Right lobe of liver (tissue), 6 donors: Measurements from ENCODE around the gene HSPD1. TPM values are rescaled to one million over a fixed set of nuclear protein-coding genes. Genes with fewer than 3 reads are reported as not detected.

Source experiments
- ATAC-seq, 4 donors: fragments of 200-7000 bp; cut with Tn5 transposase; one replicate each; pipeline ENCODE4 v1.9.1; 2020; ENCODE audit warnings: mild to moderate bottlenecking in 4 of 4, moderate library complexity in 4 of 4
- DNase-seq, 3 donors: peaks; one replicate each; pipeline ENCODE4 v3.0.0-alpha.2; 2020
- H3K27ac ChIP-seq, 3 donors: fragments of 200-600 bp; one replicate each; pipeline ENCODE4 v1.8.0; 2022
- H3K27me3 ChIP-seq, 2 donors: fragments of 200-600 bp; one replicate each; pipeline ENCODE4 v1.8.0; 2022
- H3K36me3 ChIP-seq, 4 donors: fragments of 200-600 bp; sonication (generic) in 1 of 4; one replicate each; pipeline versions ENCODE4 v1.5.1 to v1.8.0; 2017 to 2022; ENCODE audit warnings: control low read depth in 1 of 4
- H3K4me1 ChIP-seq, 4 donors: fragments of 200-600 bp; sonication (generic) in 1 of 4; one replicate each; pipeline versions ENCODE4 v1.5.1 to v1.8.0; 2017 to 2022; ENCODE audit warnings: control low read depth in 1 of 4
- H3K4me3 ChIP-seq, 3 donors: fragments of 200-600 bp; one replicate each; pipeline ENCODE4 v1.8.0; 2022
- H3K9me3 ChIP-seq, 4 donors: fragments of 200-600 bp; sonication (generic) in 1 of 4; one replicate each; pipeline versions ENCODE4 v1.5.1 to v1.8.0; 2017 to 2022; ENCODE audit warnings: control low read depth in 1 of 4
- POLR2A ChIP-seq: fragments of 450-650 bp; IDR thresholded peaks from one replicate; pipeline ENCODE4 v1.6.1; 2017; ENCODE audit warnings: antibody characterized with exemption, mild to moderate bottlenecking
- WGBS: methylation state at CpG from one replicate; pipeline ENCODE4 v1.1.6; 2018; ENCODE audit warnings: low coverage, low lambda C conversion rate; ENCODE audit not compliant: insufficient coverage; ENCODE audit errors: missing lambda C conversion rate; 5-methylcytosine and 5-hydroxymethylcytosine counted together
- intact Hi-C, 2 donors: fragments of 100-400 bp; cut with DNase I; formaldehyde crosslinking; loops; one replicate each; pipeline versions ENCODE4 v1.11.2 to v1.14.1; 2022
- total RNA-seq, 6 experiments: library from RNA; depleted of rRNA in 2 of 6; stranded (reverse); fragments of >200 nt in 2 of 6; fragmentation: NEBNext Ultra II Directional in 3 of 6; extraction: Animal tissue kit (Norgen Biotek cat#: 25700) in 3 of 6; gene quantifications; one replicate each; pipeline versions ENCODE4 v1.1.0 to v1.2.4, GENCODE V29; 2016 to 2023
- TF ChIP-seq, protein P1 (sequence below), 4 donors: fragments of 200-600 bp in 3 of 4; fragments of 450-650 bp in 1 of 4; IDR thresholded peaks; one replicate each; pipeline versions ENCODE4 v1.5.1 to v1.8.0; 2016 to 2022; ENCODE audit warnings: antibody characterized with exemption in 4 of 4, mild to moderate bottlenecking in 2 of 4
- donor health status: DM: no; HTN: yes; CAD: no.
- donor health status: DM: no; HTN: no; CAD: no.
- donor health status: DM: no; HTN: no; CAD: no.
- donor health status: DM: no; HTN: yes; CAD: no.
- donor health status: DM: no; HTN: yes; CAD: no.

HSPD1 gene
- total RNA-seq, 6 experiments from 2014 or later = 241 to 552 (median 353) TPM

DNA sequence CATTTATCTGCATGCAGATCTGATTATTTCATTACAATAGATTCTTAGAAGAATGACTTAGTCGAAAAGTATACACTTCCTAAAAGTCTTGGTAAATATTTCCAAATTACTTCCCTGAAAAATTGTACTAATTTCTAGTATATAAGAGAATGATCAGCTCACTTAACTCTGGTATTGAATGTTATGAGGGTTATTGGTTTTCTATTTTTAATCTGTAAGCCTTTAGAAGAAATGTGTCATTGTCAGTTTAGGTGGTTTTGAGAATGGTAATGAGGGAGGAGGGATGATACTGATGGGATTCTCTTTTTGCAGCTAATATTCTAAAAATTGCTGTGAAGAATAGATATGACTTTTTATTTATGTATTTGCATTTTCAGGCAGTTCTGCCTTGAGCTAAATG is 40.1 kb upstream of the HSPD1 start:
- intact Hi-C loops = loop anchor here in 1 of 2 donors (10.0 kb wide), 1 partner anchor 245 kb away; the partner anchor contains the start of gene BOLL
- Histone ChIP-seq H3K4me3 (no peak overlapping the region), H3K27ac (no peak overlapping the region), H3K4me1 (no peaks in the 10 kb centered on the region), H3K27me3 (no peaks in the 10 kb centered on the region), H3K36me3 (peaks cover 0 to 55% (median 8%) of the 10 kb centered on the region in 4 donors), H3K9me3 (no peaks in the 10 kb centered on the region)
- no peak for TF ChIP-seq POLR2A
- TF ChIP-seq, protein P1, sequence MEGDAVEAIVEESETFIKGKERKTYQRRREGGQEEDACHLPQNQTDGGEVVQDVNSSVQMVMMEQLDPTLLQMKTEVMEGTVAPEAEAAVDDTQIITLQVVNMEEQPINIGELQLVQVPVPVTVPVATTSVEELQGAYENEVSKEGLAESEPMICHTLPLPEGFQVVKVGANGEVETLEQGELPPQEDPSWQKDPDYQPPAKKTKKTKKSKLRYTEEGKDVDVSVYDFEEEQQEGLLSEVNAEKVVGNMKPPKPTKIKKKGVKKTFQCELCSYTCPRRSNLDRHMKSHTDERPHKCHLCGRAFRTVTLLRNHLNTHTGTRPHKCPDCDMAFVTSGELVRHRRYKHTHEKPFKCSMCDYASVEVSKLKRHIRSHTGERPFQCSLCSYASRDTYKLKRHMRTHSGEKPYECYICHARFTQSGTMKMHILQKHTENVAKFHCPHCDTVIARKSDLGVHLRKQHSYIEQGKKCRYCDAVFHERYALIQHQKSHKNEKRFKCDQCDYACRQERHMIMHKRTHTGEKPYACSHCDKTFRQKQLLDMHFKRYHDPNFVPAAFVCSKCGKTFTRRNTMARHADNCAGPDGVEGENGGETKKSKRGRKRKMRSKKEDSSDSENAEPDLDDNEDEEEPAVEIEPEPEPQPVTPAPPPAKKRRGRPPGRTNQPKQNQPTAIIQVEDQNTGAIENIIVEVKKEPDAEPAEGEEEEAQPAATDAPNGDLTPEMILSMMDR (IDR thresholded peaks at IDR 0.05) = no peak
- DNase-seq = no peak
- no peak for ATAC-seq
- WGBS = 62% methylated on average over 1 of the region's 1 CpG

- no peak for ATAC-seq
- DNase-seq = no peak
- H3K36me3 ChIP-seq = peaks cover 0 to 50% (median 5%) of the 10 kb centered on the region in 4 donors
- TF ChIP-seq, protein P1 (IDR thresholded peaks at IDR 0.05) = no peak
- TF ChIP-seq POLR2A = no peak
- H3K27ac ChIP-seq = no peak overlapping the region
- H3K9me3 ChIP-seq = no peaks in the 10 kb centered on the region
- intact Hi-C loops = no loop called here
- H3K27me3 ChIP-seq = no peaks in the 10 kb centered on the region
- H3K4me1 ChIP-seq = no peaks in the 10 kb centered on the region
- WGBS = 52% methylated on average over 2 of the region's 2 CpGs
- no peak overlapping the region for H3K4me3 ChIP-seq
Measured at GRCh38 chr2:197538412-197538811, 38.8 kb upstream of the HSPD1 start.

DNA sequence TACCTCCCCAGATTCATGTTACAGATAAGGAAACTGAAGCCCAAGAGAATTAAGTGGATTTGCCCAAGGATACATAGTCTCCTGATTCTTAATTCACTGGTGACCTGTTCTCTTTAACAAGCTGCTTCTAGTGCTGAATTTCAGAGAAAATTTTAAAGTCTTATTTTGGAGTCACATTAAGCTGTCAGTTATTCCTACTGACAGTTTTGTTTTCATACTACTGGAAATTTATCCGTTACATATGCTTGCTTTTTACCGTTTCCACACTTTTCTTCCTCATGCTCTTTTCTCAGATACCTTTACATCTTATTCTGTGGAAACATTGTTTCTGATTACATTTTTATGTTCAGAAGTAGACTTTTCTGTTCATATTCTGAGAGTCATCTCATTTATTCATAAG is 17.5 kb upstream of the HSPD1 start:
- ATAC-seq (no peak), DNase-seq (no peak)
- intact Hi-C loops = no loop called here
- Histone ChIP-seq H3K36me3 (no peaks in the 10 kb centered on the region), H3K4me3 (peak overlapping the region; percentile 82 to 94 (median 92)), H3K27me3 (no peaks in the 10 kb centered on the region), H3K27ac (peak overlapping the region in 1 of 3 donors; percentile 98), H3K4me1 (peaks cover 0 to 11% (median 2%) of the 10 kb centered on the region in 4 donors), H3K9me3 (no peaks in the 10 kb centered on the region)
- TF ChIP-seq, protein P1 (IDR thresholded peaks at IDR 0.05) = no peak
- no peak for TF ChIP-seq POLR2A
- WGBS = 42% methylated on average over 2 of the region's 2 CpGs

GRCh38 chr2:197516393-197516761 is 16.7 kb upstream of the HSPD1 start:
- no peaks in the 10 kb centered on the region for H3K36me3 ChIP-seq
- 0% methylated on average over 8 of the region's 17 CpGs for WGBS
- peak overlapping the region; percentile 82 to 94 (median 92) for H3K4me3 ChIP-seq
- H3K4me1 ChIP-seq = peaks cover 0 to 11% (median 2%) of the 10 kb centered on the region in 4 donors
- no peaks in the 10 kb centered on the region for H3K9me3 ChIP-seq
- intact Hi-C loops = no loop called here
- TF ChIP-seq POLR2A = no peak
- TF ChIP-seq, protein P1 (IDR thresholded peaks at IDR 0.05) = no peak
- peak overlapping the region; percentile 97 to 98 (median 98) for H3K27ac ChIP-seq
- ATAC-seq = peak; percentile 26 to 39 (median 33)
- DNase-seq = peak in 2 of 3 donors; percentile 46 to 59
- no peaks in the 10 kb centered on the region for H3K27me3 ChIP-seq
